Caco-2 (cell line): ENCODE measurements around the gene MYH15. TPM values are rescaled to one million over a fixed set of nuclear protein-coding genes. Genes with fewer than 3 reads are reported as not detected.

ENCODE experiments used
- BruUV-seq: library from RNA; stranded (reverse); fragments of 400-500 nt; replicated peaks from 2 replicates; lab custom pipeline; 2021; lab: Mats Ljungman, UMichigan
- CTCF ChIA-PET: fragments of 300-600 bp; sonication (Branson Sonifier 250); formaldehyde crosslinking; loops from one replicate; lab custom pipeline; 2022; ENCODE audit warnings: antibody characterized with exemption; lab: Charles Lee
- POLR2A ChIA-PET: fragments of 300-600 bp; sonication (Branson Sonifier 250); formaldehyde crosslinking; loops from one replicate; lab custom pipeline; 2022; ENCODE audit warnings: antibody characterized with exemption; lab: Charles Lee
- DNase-seq, 2 experiments: peaks; one replicate each; pipeline versions ENCODE4 v3.0.0 to v3.0.0-alpha.2; 2020 to 2022
- H3K27me3 ChIP-seq: replicated peaks from 2 replicates; pipeline ENCODE4 v1.6.0; 2011; ENCODE audit warnings: low read length; ENCODE audit not compliant: control insufficient read depth, insufficient read depth
- H3K36me3 ChIP-seq: 2 replicates; pipeline ENCODE4 v1.5.1; 2011; ENCODE audit warnings: low read length; ENCODE audit not compliant: control insufficient read depth, insufficient read depth
- H3K4me1 ChIP-seq: fragments of 250-450 bp; sonication (Bioruptor Pico); 2 replicates; pipeline ENCODE4 v1.5.1; 2020; ENCODE audit warnings: mild to moderate bottlenecking
- H3K4me3 ChIP-seq: 2 replicates; pipeline ENCODE4 v1.5.1; 2011; ENCODE audit warnings: low read depth, mild to moderate bottlenecking, control low read depth, low read length
- H3K9me3 ChIP-seq: fragments of 250-450 bp; sonication (Bioruptor Pico); 2 replicates; pipeline ENCODE4 v1.5.1; 2020; ENCODE audit warnings: mild to moderate bottlenecking, moderate library complexity
- H3K27ac Mint-ChIP-seq: one replicate; pipeline ENCODE4 v1.8.0; 2022; ENCODE audit warnings: mixed read lengths; ENCODE audit not compliant: unreplicated experiment
- H3K27me3 Mint-ChIP-seq: one replicate; pipeline ENCODE4 v1.8.0; 2022; ENCODE audit warnings: mixed read lengths; ENCODE audit not compliant: insufficient read depth, unreplicated experiment
- H3K36me3 Mint-ChIP-seq: one replicate; pipeline ENCODE4 v1.8.0; 2022; ENCODE audit warnings: mild to moderate bottlenecking, mixed read lengths; ENCODE audit not compliant: insufficient read depth, unreplicated experiment
- H3K4me1 Mint-ChIP-seq: one replicate; pipeline ENCODE4 v1.8.0; 2022; ENCODE audit warnings: low read depth, mixed read lengths; ENCODE audit not compliant: unreplicated experiment
- H3K4me3 Mint-ChIP-seq: one replicate; pipeline ENCODE4 v1.8.0; 2022; ENCODE audit warnings: mild to moderate bottlenecking, moderate library complexity, mixed read lengths; ENCODE audit not compliant: unreplicated experiment
- H3K9me3 Mint-ChIP-seq: one replicate; pipeline ENCODE4 v1.8.0; 2022; ENCODE audit warnings: mixed read lengths; ENCODE audit not compliant: unreplicated experiment
- CTCF ChIP-seq, 2 experiments: fragments of 200-600 bp in 1 of 2; IDR thresholded peaks; 1 replicate in 1 of 2; 2 replicates in 1 of 2; pipeline versions ENCODE4 v1.5.1 to v1.8.0; 2011 to 2022; ENCODE audit warnings: antibody characterized with exemption in 1 of 2, control low read depth in 1 of 2, inconsistent platforms in 1 of 2, low read depth in 1 of 2, low read length in 1 of 2, mild to moderate bottlenecking in 1 of 2, moderate library complexity in 1 of 2; ENCODE audit not compliant: insufficient read depth in 1 of 2, severe bottlenecking in 1 of 2, unreplicated experiment in 1 of 2
- intact Hi-C: fragments of 100-400 bp; cut with micrococcal nuclease; formaldehyde crosslinking; loops from one replicate; pipeline ENCODE4 v1.10.0; 2022; ENCODE audit not compliant: unreplicated experiment
- total RNA-seq: library from RNA; stranded (reverse); gene quantifications from 2 replicates; pipeline ENCODE4 v1.2.3, GENCODE V29; 2022

The MYH15 gene
- total RNA-seq, 1 experiment from 2014 or later, result 0.25 TPM

DNA sequence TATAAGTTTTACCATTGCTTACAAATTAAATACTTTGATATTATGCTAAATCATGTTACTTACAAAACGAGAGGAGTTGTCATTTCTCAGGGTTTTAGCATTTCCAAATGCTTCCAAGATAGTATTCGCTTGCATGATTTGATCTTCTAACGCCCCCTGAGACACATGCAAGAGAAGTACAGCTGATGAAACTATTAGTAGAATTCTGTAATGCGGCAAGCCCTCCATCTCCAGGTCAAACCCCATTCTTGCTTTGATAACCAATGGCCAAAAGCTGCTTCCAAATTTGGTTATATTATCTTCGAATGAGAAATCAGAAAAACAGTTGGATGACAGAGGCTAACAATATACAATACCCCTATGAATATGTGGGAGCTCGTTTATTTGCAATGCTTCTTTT, 14.7 kb downstream of the MYH15 start:
- H3K4me1 Mint-ChIP-seq, result no peaks in the 10 kb centered on the region

GRCh38 chr3:108494906-108495531, 15.4 kb downstream of the MYH15 start:
- no peak for TF ChIP-seq CTCF (IDR thresholded peaks at IDR 0.05; ENCODE audit: insufficient read depth in 1 of 2, low read depth in 1 of 2, low read length in 1 of 2, severe bottlenecking in 1 of 2, unreplicated experiment in 1 of 2)
- Histone ChIP-seq H3K4me3 (no peak overlapping the region), H3K27me3 (no peaks in the 10 kb centered on the region; the same call in 1 of the 2 replicates), H3K9me3 (no peaks in the 10 kb centered on the region), H3K4me1 (no peaks in the 10 kb centered on the region), H3K36me3 (no peaks in the 10 kb centered on the region)
- DNase-seq, result no peak
- Mint-ChIP-seq H3K27ac (no peak overlapping the region), H3K27me3 (peaks cover 9% of the 10 kb centered on the region), H3K4me3 (no peak overlapping the region), H3K4me1 (no peaks in the 10 kb centered on the region), H3K9me3 (no peaks in the 10 kb centered on the region), H3K36me3 (no peaks in the 10 kb centered on the region)
- intact Hi-C loops, result no loop called here
- CTCF ChIA-PET, result no interaction called here
- POLR2A ChIA-PET, result no interaction called here
- BruUV-seq, result no TSS peak

More for the DNA sequence above, 14.7 kb downstream of the MYH15 start:
- H3K36me3 ChIP-seq, result no peaks in the 10 kb centered on the region
- no peaks in the 10 kb centered on the region for H3K4me1 ChIP-seq
- ChIA-PET CTCF (no interaction called here), POLR2A (no interaction called here)
- no peak overlapping the region for H3K4me3 Mint-ChIP-seq
- no TSS peak for BruUV-seq
- H3K27me3 Mint-ChIP-seq, result peaks cover 9% of the 10 kb centered on the region
- H3K27ac Mint-ChIP-seq, result no peak overlapping the region
- no peak overlapping the region for H3K4me3 ChIP-seq
- H3K9me3 ChIP-seq, result no peaks in the 10 kb centered on the region
- intact Hi-C loops, result no loop called here
- no peaks in the 10 kb centered on the region for H3K9me3 Mint-ChIP-seq
- no peak for TF ChIP-seq CTCF (IDR thresholded peaks at IDR 0.05; ENCODE audit: insufficient read depth in 1 of 2, low read depth in 1 of 2, low read length in 1 of 2, severe bottlenecking in 1 of 2, unreplicated experiment in 1 of 2)
- no peak for DNase-seq
- no peaks in the 10 kb centered on the region for H3K36me3 Mint-ChIP-seq
- no peaks in the 10 kb centered on the region; the same call in 1 of the 2 replicates for H3K27me3 ChIP-seq

DNA sequence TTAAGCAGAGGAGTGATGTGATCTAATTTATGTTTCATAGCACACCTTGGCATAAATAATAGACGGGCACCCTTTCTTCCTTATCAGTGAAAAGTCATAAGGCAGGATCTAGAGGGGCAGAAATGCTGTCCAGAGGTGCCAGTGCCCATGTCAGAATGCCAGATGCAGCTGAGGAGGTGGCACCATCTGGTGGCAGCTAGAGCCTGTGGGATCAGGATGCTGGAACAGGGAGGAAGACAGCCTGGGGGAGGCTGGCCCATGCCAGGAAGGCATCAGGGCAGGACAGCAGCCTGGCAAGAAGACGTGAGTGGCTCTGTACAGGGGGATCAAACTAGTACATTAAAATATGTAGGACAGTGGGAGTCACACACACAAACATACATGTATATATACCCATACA, 16.5 kb downstream of the MYH15 start:
- Histone ChIP-seq H3K4me3 (no peak overlapping the region), H3K27me3 (no peaks in the 10 kb centered on the region; the same call in 1 of the 2 replicates), H3K4me1 (no peaks in the 10 kb centered on the region), H3K9me3 (no peaks in the 10 kb centered on the region), H3K36me3 (no peaks in the 10 kb centered on the region)
- ChIA-PET CTCF (no interaction called here), POLR2A (no interaction called here)
- intact Hi-C loops, result no loop called here
- Mint-ChIP-seq H3K27ac (no peak overlapping the region), H3K9me3 (no peaks in the 10 kb centered on the region), H3K4me3 (no peak overlapping the region), H3K4me1 (no peaks in the 10 kb centered on the region), H3K27me3 (peaks cover 9% of the 10 kb centered on the region), H3K36me3 (no peaks in the 10 kb centered on the region)
- BruUV-seq, result no TSS peak
- no peak for DNase-seq
- TF ChIP-seq CTCF (IDR thresholded peaks at IDR 0.05; ENCODE audit: insufficient read depth in 1 of 2, low read depth in 1 of 2, low read length in 1 of 2, severe bottlenecking in 1 of 2, unreplicated experiment in 1 of 2), result no peak
